DND-41 (cell line): ENCODE measurements around the gene ARPP21.

Experiments
- ATAC-seq: fragments of 200-7000 bp; cut with Tn5 transposase; 3 replicates; pipeline ENCODE4 v1.9.1; 2021; ENCODE audit warnings: low read depth; ENCODE audit not compliant: insufficient read depth
- DNase-seq: peaks from one replicate; pipeline ENCODE4 v3.0.0-alpha.2; 2020
- H2AFZ ChIP-seq: 2 replicates; pipeline ENCODE4 v1.6.0; 2012; ENCODE audit warnings: low read depth, low read length
- H3K27ac ChIP-seq: 2 replicates; pipeline ENCODE4 v1.5.1; 2012; ENCODE audit warnings: low read length, inconsistent platforms
- H3K27me3 ChIP-seq: fragments of 200-600 bp; sonication (generic); 2 replicates; pipeline ENCODE4 v1.6.0; 2012; ENCODE audit warnings: low read length, mild to moderate bottlenecking, inconsistent platforms; ENCODE audit not compliant: insufficient read depth, poor library complexity
- H3K36me3 ChIP-seq: 2 replicates; pipeline ENCODE4 v1.5.1; 2012; ENCODE audit warnings: low read length, inconsistent platforms; ENCODE audit not compliant: insufficient read depth
- H3K4me1 ChIP-seq: 2 replicates; pipeline ENCODE4 v1.5.1; 2012; ENCODE audit warnings: mild to moderate bottlenecking, low read length; ENCODE audit not compliant: insufficient read depth
- H3K4me2 ChIP-seq: 2 replicates; pipeline ENCODE4 v1.6.0; 2012; ENCODE audit warnings: mild to moderate bottlenecking, moderate library complexity, low read length, inconsistent platforms; ENCODE audit not compliant: insufficient read depth
- H3K4me3 ChIP-seq, 2 experiments: fragments of 200-600 bp in 1 of 2; shearing (Covaris generic) in 1 of 2; 2 replicates each; pipeline ENCODE4 v1.5.1; 2012 to 2016; ENCODE audit warnings: inconsistent platforms in 2 of 2, low read length in 2 of 2, mild to moderate bottlenecking in 2 of 2, low read depth in 1 of 2, moderate library complexity in 1 of 2
- H3K79me2 ChIP-seq: 2 replicates; pipeline ENCODE4 v1.6.0; 2012; ENCODE audit warnings: low read length, inconsistent platforms; ENCODE audit not compliant: insufficient read depth
- H3K9ac ChIP-seq: 2 replicates; pipeline ENCODE4 v1.6.0; 2012; ENCODE audit warnings: low read depth, mild to moderate bottlenecking, inconsistent platforms, low read length, moderate library complexity
- H3K9me3 ChIP-seq: 2 replicates; pipeline ENCODE4 v1.5.1; 2012; ENCODE audit warnings: low read length, moderate library complexity, mild to moderate bottlenecking, inconsistent platforms; ENCODE audit not compliant: insufficient read depth, severe bottlenecking
- H4K20me1 ChIP-seq: 2 replicates; pipeline ENCODE4 v1.6.0; 2012; ENCODE audit warnings: low read length; ENCODE audit not compliant: insufficient read depth
- EZH2 ChIP-seq: IDR thresholded peaks from 3 replicates; pipeline ENCODE4 v1.6.1; 2012; ENCODE audit warnings: borderline replicate concordance, low read depth, mild to moderate bottlenecking, moderate library complexity, low read length, inconsistent platforms; ENCODE audit not compliant: severe bottlenecking
- TF ChIP-seq, protein P1 (sequence below): IDR thresholded peaks from 2 replicates; pipeline ENCODE4 v1.5.1; 2012; ENCODE audit warnings: borderline replicate concordance, low read length, moderate library complexity, mild to moderate bottlenecking; ENCODE audit not compliant: poor library complexity, severe bottlenecking; ENCODE audit errors: extremely low read depth

Gene ARPP21

GRCh38 chr3:35651426-35651825 is 12.1 kb downstream of the ARPP21 start:
- no peaks in the 10 kb centered on the region for H3K9me3 ChIP-seq
- DNase-seq, result no peak
- H3K4me2 ChIP-seq, result peak overlapping the region; percentile 64
- peak overlapping the region; percentile 97 for H3K9ac ChIP-seq
- H3K27me3 ChIP-seq, result no peaks in the 10 kb centered on the region
- no peak for ATAC-seq
- peaks cover 98% of the 10 kb centered on the region for H3K79me2 ChIP-seq
- peak overlapping the region; percentile 100 for H3K27ac ChIP-seq
- peaks cover 89% of the 10 kb centered on the region for H3K4me1 ChIP-seq
- peaks cover 62% of the 10 kb centered on the region for H3K36me3 ChIP-seq
- TF ChIP-seq, protein P1, sequence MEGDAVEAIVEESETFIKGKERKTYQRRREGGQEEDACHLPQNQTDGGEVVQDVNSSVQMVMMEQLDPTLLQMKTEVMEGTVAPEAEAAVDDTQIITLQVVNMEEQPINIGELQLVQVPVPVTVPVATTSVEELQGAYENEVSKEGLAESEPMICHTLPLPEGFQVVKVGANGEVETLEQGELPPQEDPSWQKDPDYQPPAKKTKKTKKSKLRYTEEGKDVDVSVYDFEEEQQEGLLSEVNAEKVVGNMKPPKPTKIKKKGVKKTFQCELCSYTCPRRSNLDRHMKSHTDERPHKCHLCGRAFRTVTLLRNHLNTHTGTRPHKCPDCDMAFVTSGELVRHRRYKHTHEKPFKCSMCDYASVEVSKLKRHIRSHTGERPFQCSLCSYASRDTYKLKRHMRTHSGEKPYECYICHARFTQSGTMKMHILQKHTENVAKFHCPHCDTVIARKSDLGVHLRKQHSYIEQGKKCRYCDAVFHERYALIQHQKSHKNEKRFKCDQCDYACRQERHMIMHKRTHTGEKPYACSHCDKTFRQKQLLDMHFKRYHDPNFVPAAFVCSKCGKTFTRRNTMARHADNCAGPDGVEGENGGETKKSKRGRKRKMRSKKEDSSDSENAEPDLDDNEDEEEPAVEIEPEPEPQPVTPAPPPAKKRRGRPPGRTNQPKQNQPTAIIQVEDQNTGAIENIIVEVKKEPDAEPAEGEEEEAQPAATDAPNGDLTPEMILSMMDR, result no peak
- no peak for TF ChIP-seq EZH2
- no peaks in the 10 kb centered on the region for H4K20me1 ChIP-seq
- no peak overlapping the region for H2AFZ ChIP-seq
- peak overlapping the region in 1 of 2 experiments; percentile 49; a peak in 2 of 4 replicates for H3K4me3 ChIP-seq

DNA sequence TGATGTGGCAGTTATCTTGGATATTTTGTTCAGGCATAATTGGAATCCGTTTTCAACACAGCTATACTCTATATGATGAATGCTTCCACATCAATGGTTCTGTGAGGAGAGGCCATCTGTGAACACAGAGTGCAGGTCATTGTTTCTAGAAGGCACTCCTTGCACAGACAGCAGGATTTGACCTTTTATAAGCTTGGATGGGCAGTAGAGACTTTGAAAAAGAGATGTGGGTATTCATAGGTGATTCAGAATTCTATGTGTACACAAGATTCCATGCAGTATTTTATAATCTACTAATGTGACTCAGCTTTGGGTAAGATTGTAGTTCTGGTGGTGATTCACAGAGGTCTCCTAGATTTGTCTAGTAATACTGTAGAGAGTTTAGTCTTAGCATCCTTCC is 12.5 kb downstream of the ARPP21 start:
- Histone ChIP-seq H4K20me1 (no peaks in the 10 kb centered on the region), H3K4me3 (peak overlapping the region in 1 of 2 experiments; percentile 49; a peak in 3 of 4 replicates), H2AFZ (no peak overlapping the region), H3K36me3 (peaks cover 60% of the 10 kb centered on the region), H3K9me3 (no peaks in the 10 kb centered on the region), H3K4me2 (peak overlapping the region; percentile 64), H3K27me3 (no peaks in the 10 kb centered on the region), H3K9ac (peak overlapping the region; percentile 97), H3K27ac (peak overlapping the region; percentile 100), H3K79me2 (peaks cover 98% of the 10 kb centered on the region), H3K4me1 (peaks cover 92% of the 10 kb centered on the region)
- TF ChIP-seq EZH2, result no peak
- TF ChIP-seq, protein P1, result no peak
- ATAC-seq (peak; percentile 14), DNase-seq (no peak)

- TF ChIP-seq EZH2, result no peak
- TF ChIP-seq, protein P1, result no peak
These were observed 14.0 kb downstream of the ARPP21 start for GRCh38 chr3:35653347-35653746.

GRCh38 chr3:35654476-35654875 is 15.2 kb downstream of the ARPP21 start:
- no peak overlapping the region for H2AFZ ChIP-seq
- H3K9ac ChIP-seq, result peak overlapping the region; percentile 97
- H3K9me3 ChIP-seq, result no peaks in the 10 kb centered on the region
- H3K27me3 ChIP-seq, result no peaks in the 10 kb centered on the region
- ATAC-seq (peak; percentile 70), DNase-seq (peak; percentile 88)
- H3K4me1 ChIP-seq, result peaks cover 92% of the 10 kb centered on the region
- H4K20me1 ChIP-seq, result no peaks in the 10 kb centered on the region
- peak overlapping the region; percentile 100 for H3K27ac ChIP-seq
- H3K4me3 ChIP-seq, result peak overlapping the region in 1 of 2 experiments; percentile 32; a peak in 1 of 4 replicates
- H3K79me2 ChIP-seq, result peaks cover 98% of the 10 kb centered on the region
- TF ChIP-seq, protein P1, result no peak
- no peak for TF ChIP-seq EZH2
- H3K4me2 ChIP-seq, result peak overlapping the region; percentile 64
- H3K36me3 ChIP-seq, result peaks cover 55% of the 10 kb centered on the region

More at GRCh38 chr3:35653347-35653746, 14.0 kb downstream of the ARPP21 start:
- H3K4me3 ChIP-seq, result peak overlapping the region in 1 of 2 experiments; percentile 49; a peak in 3 of 4 replicates
- peak; percentile 70 for DNase-seq
- ATAC-seq, result peak; percentile 28
- no peaks in the 10 kb centered on the region for H3K27me3 ChIP-seq
- H2AFZ ChIP-seq, result no peak overlapping the region
- peak overlapping the region; percentile 100 for H3K27ac ChIP-seq
- H3K4me1 ChIP-seq, result peaks cover 92% of the 10 kb centered on the region
- peak overlapping the region; percentile 97 for H3K9ac ChIP-seq
- no peaks in the 10 kb centered on the region for H4K20me1 ChIP-seq
- H3K79me2 ChIP-seq, result peaks cover 98% of the 10 kb centered on the region
- H3K4me2 ChIP-seq, result peak overlapping the region; percentile 64
- H3K9me3 ChIP-seq, result no peaks in the 10 kb centered on the region
- peaks cover 58% of the 10 kb centered on the region for H3K36me3 ChIP-seq
